T1000 (cell line): Measurements from ENCODE around the gene LIPC.

Experiments used
- DNase-seq: peaks from one replicate; lab custom pipeline; 2025; ENCODE audit warnings: mixed read lengths; lab: John Stamatoyannopoulos, UW

Gene LIPC

GRCh38 chr15:58406811-58407210 lies 25.0 kb upstream of the LIPC start:
- no peak for DNase-seq

- DNase-seq, result no peak
These were observed 24.5 kb upstream of the LIPC start for GRCh38 chr15:58407236-58407775.

- no peak for DNase-seq
These were observed 24.0 kb upstream of the LIPC start for GRCh38 chr15:58407778-58408177.

- DNase-seq, result no peak
These were observed 21.9 kb upstream of the LIPC start for GRCh38 chr15:58409861-58410260.

- DNase-seq, result no peak
These were observed 21.4 kb upstream of the LIPC start for GRCh38 chr15:58410353-58410752.

GRCh38 chr15:58413253-58413652 lies 18.5 kb upstream of the LIPC start:
- no peak for DNase-seq

DNA sequence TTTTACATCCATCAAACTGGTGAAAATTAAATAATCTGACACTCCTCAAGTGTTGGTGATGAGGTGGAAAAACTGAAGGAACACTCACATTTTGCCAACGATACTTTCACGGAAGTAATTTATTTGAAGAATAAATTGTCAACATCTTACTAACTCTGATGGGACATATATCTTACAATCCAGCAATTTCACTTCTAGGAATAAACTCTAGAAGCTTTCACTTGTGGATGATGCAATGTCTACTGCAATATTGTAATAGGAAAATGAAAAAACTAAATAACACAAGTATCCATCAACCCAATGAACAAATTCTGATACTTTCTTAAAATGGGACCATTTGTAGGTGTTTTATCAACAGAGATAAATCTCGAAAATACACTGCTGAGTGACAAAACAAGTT lies 16.2 kb upstream of the LIPC start:
- no peak for DNase-seq

GRCh38 chr15:58416963-58417362 lies 14.8 kb upstream of the LIPC start:
- no peak for DNase-seq

DNA sequence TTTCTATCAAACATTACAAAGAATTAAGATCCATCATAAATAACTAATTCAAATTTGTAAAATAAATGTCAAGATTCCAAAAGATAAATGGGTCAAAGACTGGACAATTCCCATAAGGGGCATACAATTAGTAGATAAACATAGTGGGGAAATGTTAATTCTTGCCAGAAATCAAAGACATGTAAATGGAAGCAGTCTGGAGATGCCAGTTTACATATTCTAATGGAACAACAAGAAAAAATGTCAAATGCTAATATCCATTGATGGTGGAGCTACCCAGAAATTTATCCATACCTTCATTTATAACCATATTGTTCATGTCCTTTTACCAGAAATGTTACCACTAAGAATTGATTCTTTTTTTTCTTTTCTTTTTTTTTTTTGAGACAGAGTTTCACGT lies 13.7 kb upstream of the LIPC start:
- DNase-seq, result no peak

- no peak for DNase-seq
These were observed 11.8 kb upstream of the LIPC start for GRCh38 chr15:58419803-58420524.

DNA sequence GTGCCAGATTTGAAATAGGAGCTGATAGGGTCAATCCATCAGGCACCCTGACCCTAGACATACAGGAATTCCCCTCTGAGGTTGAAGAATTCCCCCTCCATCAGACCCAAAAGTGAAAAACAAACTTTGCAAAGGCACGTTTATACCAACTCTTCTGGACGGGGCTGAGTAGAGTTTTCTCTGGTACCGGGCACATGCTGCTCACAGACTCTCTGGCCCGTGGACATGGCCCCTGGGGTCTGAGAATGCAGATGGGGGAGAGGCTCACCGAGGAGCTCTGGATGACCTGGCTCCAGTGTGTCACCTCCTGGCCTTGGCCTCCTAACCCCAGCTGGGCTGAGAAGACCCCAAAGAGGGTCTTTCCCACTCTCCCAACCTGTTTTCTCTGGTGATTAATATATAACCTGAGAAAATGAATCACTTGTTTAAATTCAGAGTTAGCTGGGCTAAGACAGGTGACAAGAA lies 11.2 kb upstream of the LIPC start:
- DNase-seq, result no peak

GRCh38 chr15:58423205-58423604 lies 8.6 kb upstream of the LIPC start:
- no peak for DNase-seq

DNA sequence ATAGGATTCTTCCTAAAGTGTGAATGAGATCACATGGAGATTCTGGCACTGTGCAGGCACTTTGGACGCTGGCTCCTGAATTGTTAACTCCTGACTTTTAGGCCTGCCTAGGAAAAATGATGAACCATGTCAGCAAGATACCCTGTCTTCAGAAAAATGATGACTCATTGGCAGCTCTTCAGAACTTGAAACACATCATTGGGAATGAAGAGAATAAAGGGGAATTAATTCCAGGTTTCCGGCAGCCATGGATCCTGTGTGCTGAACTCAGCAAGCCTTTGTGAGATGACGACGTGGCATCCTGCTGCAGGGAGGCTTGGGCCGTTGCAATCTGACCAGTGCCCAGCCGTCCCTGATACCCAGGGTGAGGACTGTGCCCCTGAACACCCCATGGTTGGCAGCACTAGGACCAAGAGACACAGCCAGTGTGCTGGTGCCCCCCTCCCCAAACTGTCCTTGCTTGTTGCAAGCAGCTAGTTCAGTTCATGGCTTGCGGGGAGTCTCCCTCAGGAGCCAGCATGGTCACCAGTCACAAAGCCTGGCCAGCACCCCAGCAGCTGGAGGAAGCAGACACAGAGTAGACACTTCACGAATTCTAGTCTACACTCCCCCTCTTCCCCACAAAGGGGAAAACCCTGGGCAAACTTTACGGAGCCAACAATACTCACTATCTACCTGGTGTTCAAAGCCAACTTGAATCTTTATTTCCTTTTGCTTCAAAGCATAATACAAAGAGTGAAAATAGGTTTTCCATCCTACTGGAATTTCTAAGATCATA lies 7.8 kb upstream of the LIPC start:
- DNase-seq, result no peak

DNA sequence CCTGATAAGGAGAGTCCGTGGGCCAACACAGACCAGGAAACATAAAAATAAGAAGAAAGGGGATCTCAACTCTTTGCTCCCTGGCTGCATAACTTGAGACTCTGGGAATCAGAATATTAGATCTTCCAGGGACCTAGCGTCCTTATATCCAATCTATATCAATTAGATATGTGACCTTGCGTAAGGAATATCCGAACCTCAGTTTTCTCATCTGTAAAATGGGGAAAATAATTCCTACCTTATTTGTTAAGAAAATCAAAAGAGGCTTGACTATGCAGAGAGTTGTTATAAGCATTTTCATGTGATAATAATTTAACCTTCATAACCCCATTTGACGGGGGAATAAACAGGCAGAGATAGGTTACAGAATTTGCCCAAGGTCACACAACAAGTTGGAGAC lies 7.1 kb upstream of the LIPC start:
- DNase-seq, result no peak

- DNase-seq, result no peak
These were observed 6.6 kb upstream of the LIPC start for GRCh38 chr15:58425185-58425584.

DNA sequence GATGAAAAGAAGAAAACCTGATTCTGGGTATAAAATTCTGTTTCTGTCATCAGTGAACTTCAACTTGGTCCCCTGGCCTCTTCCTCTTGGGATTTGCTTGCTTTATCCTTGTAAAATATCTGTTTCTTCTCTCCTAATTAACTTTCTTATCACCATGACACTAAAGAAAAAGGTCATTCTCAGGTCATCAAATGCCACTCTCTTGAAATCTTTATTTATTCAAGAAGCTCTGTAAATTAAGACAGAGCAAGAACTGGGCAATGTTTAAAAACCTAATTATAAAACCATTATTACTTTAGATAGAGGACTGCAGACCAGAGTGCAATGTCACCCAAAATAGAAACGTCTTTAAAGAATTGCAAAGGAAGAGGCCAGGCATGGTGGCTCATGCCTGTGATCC lies 6.0 kb upstream of the LIPC start:
- no peak for DNase-seq

- DNase-seq, result no peak
These were observed 5.3 kb upstream of the LIPC start for GRCh38 chr15:58426501-58426900.

DNA sequence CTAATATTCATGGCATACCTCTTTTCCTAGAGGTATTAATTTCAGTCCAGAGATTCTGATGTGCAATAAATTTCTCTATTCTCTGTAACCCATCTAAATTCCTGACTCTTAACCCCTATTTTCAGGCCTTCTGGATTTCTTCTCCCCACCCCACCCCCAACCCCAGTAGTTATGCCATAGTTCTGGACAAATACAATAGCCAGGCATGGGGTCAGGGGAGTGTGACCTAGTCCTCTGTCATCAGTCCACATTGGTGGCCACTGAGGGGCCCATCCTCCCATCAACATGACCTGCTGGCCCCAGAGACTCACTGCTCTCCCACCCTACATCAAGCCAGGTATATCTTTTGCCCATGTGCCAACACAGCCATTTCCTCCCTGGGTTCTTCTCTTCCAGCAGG lies 3.8 kb upstream of the LIPC start:
- no peak for DNase-seq

GRCh38 chr15:58430224-58430787 lies 1.5 kb upstream of the LIPC start:
- DNase-seq, result no peak

DNA sequence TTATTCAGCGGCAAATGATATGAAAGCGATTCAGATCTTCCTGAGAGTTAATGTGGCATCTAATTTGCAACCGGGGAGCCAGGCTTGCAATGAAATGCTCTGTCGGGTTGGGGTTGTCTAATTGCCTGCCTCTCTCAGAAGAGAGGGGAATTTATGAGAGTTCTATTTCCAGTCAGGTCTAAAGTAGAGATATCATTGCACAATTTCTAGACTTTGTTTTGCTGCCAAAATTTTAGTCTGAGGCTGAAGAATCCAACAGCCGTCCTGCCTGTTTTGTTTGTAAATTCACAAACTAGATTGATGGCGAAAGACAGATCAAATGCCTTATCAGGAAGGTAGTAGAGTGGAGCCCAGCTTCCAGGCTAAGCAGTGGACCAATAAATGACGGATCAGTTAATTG lies 610 bp downstream of the LIPC start:
- DNase-seq, result no peak

GRCh38 chr15:58433597-58434333 lies 2.0 kb downstream of the LIPC start:
- no peak for DNase-seq

- DNase-seq, result no peak
These were observed 2.6 kb downstream of the LIPC start for GRCh38 chr15:58434334-58434875.
